NT2/D1 (cell line): ENCODE results near the gene CXCL6.

Experiments used
- DNase-seq: peaks from one replicate; pipeline ENCODE4 v3.0.0-alpha.2; 2011; ENCODE audit warnings: low read depth, low spot score
- H3K27me3 ChIP-seq: 2 replicates; pipeline ENCODE4 v1.6.0; 2011; ENCODE audit warnings: mild to moderate bottlenecking; ENCODE audit not compliant: insufficient read length, insufficient read depth
- H3K36me3 ChIP-seq: 2 replicates; pipeline ENCODE4 v1.6.1; 2011; ENCODE audit warnings: mild to moderate bottlenecking, low read length, mixed read lengths; ENCODE audit not compliant: insufficient read depth, insufficient read length
- H3K4me1 ChIP-seq: 2 replicates; pipeline ENCODE4 v1.5.1; 2011; ENCODE audit not compliant: insufficient read depth, insufficient read length
- H3K4me3 ChIP-seq: 2 replicates; pipeline ENCODE4 v1.5.1; 2011; ENCODE audit warnings: low read depth; ENCODE audit not compliant: insufficient read length
- H3K9ac ChIP-seq: 2 replicates; pipeline ENCODE4 v1.6.0; 2011; ENCODE audit warnings: low read depth; ENCODE audit not compliant: insufficient read length
- H3K9me3 ChIP-seq: 2 replicates; pipeline ENCODE4 v1.5.1; 2011; ENCODE audit warnings: mild to moderate bottlenecking, low read length; ENCODE audit not compliant: insufficient read depth
- SUZ12 ChIP-seq: IDR thresholded peaks from 2 replicates; pipeline ENCODE4 v1.6.1; 2011; ENCODE audit not compliant: insufficient read length, insufficient read depth; ENCODE audit errors: extremely low read depth
- YY1 ChIP-seq: IDR thresholded peaks from 2 replicates; pipeline ENCODE4 v1.6.1; 2011; ENCODE audit not compliant: insufficient read length, insufficient read depth
- ZNF274 ChIP-seq: IDR thresholded peaks from 2 replicates; pipeline ENCODE4 v1.6.1; 2011; ENCODE audit warnings: mild to moderate bottlenecking, low read depth, low read length

CXCL6 gene

GRCh38 chr4:73860181-73860580, 23.7 kb downstream of the CXCL6 start:
- H3K27me3 ChIP-seq = no peaks in the 10 kb centered on the region
- TF ChIP-seq YY1 (no peak), ZNF274 (no peak), SUZ12 (no peak)
- H3K9me3 ChIP-seq = no peaks in the 10 kb centered on the region
- H3K9ac ChIP-seq = no peak overlapping the region
- no peak for DNase-seq
- H3K36me3 ChIP-seq = no peaks in the 10 kb centered on the region
- no peak overlapping the region for H3K4me3 ChIP-seq
- no peaks in the 10 kb centered on the region for H3K4me1 ChIP-seq

DNA sequence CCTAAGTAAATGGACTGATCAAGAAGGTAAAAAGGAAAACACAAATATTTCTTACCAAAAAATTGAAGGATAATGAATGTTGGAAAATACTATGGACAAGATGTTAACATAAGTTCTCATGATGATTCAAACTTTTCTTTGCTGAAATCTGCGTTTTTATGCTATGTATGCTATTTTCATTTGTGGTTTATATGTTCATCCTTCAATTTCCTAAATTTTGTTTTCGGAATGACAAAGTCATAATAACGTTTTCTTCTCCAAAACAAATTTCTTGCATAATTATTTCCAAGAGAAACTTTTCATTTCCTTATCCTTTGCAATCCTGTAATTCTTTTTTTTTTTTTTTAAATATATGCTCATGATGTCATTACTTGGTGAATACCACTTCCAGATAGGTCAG, 24.4 kb downstream of the CXCL6 start:
- Histone ChIP-seq H3K36me3 (no peaks in the 10 kb centered on the region), H3K27me3 (no peaks in the 10 kb centered on the region), H3K9me3 (no peaks in the 10 kb centered on the region), H3K9ac (no peak overlapping the region), H3K4me3 (no peak overlapping the region), H3K4me1 (no peaks in the 10 kb centered on the region)
- no peak for DNase-seq
- TF ChIP-seq YY1 = no peak

GRCh38 chr4:73862322-73862721, 25.8 kb downstream of the CXCL6 start:
- no peaks in the 10 kb centered on the region for H3K36me3 ChIP-seq
- DNase-seq = no peak
- H3K4me1 ChIP-seq = no peaks in the 10 kb centered on the region
- no peak overlapping the region for H3K9ac ChIP-seq
- no peak for TF ChIP-seq SUZ12
- TF ChIP-seq YY1 = no peak
- TF ChIP-seq ZNF274 = no peak
- no peaks in the 10 kb centered on the region for H3K27me3 ChIP-seq
- no peaks in the 10 kb centered on the region for H3K9me3 ChIP-seq
- no peak overlapping the region for H3K4me3 ChIP-seq

DNA sequence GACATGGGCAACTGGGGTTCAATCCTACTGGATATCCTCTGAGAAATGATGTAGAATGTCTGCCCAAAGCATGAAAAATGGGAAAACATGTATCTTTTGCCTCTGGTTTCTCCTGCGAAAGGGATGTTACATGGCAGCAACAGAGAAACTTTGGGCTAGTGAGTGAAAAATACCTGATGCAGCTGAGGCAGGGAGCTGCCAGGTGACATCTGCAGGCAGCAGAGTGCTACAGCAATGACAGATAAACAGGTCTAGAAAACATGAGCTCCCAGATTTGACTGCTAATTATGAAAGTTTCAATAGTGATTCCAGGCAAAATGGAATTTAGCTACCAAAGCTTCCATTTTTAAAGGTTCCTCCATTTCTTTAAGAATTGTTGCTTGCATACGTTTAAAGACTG, 27.9 kb downstream of the CXCL6 start:
- H3K9ac ChIP-seq = no peak overlapping the region
- H3K4me3 ChIP-seq = no peak overlapping the region
- H3K9me3 ChIP-seq = no peaks in the 10 kb centered on the region
- H3K36me3 ChIP-seq = no peaks in the 10 kb centered on the region
- no peaks in the 10 kb centered on the region for H3K4me1 ChIP-seq
- no peak for DNase-seq
- peaks cover 11% of the 10 kb centered on the region for H3K27me3 ChIP-seq
- TF ChIP-seq YY1 = no peak
- TF ChIP-seq ZNF274 = no peak
- no peak for TF ChIP-seq SUZ12

DNA sequence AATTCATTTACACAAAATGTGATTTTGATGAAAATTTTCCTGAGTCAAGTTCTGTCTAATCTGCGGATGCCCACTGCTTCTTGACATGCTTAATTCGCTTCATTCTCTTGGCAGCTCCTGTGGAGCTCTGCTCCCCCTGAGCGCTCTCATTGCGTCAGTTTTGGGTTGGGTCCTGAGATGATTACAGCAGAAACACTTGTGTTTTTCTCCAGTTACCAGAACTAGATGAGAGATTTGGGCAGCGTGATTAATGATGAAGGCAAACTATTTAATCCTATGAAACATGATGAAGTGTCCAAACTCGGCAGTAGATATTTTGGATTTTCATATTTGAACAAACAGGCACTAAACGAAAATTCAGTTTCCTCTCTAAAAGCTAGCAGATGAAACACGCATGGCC, 28.5 kb downstream of the CXCL6 start:
- no peak overlapping the region for H3K4me3 ChIP-seq
- no peak overlapping the region for H3K9ac ChIP-seq
- no peaks in the 10 kb centered on the region for H3K36me3 ChIP-seq
- H3K27me3 ChIP-seq = peaks cover 17% of the 10 kb centered on the region
- TF ChIP-seq SUZ12 (no peak), YY1 (no peak), ZNF274 (no peak)
- no peaks in the 10 kb centered on the region for H3K4me1 ChIP-seq
- H3K9me3 ChIP-seq = no peaks in the 10 kb centered on the region
- DNase-seq = no peak

- H3K4me1 ChIP-seq = no peaks in the 10 kb centered on the region
- H3K36me3 ChIP-seq = no peaks in the 10 kb centered on the region
- H3K27me3 ChIP-seq = peaks cover 22% of the 10 kb centered on the region
- H3K9me3 ChIP-seq = no peaks in the 10 kb centered on the region
- TF ChIP-seq SUZ12 (no peak), ZNF274 (no peak), YY1 (no peak)
- H3K4me3 ChIP-seq = no peak overlapping the region
- DNase-seq = no peak
- H3K9ac ChIP-seq = no peak overlapping the region
Measured at GRCh38 chr4:73865431-73866096, 29.1 kb downstream of the CXCL6 start.

DNA sequence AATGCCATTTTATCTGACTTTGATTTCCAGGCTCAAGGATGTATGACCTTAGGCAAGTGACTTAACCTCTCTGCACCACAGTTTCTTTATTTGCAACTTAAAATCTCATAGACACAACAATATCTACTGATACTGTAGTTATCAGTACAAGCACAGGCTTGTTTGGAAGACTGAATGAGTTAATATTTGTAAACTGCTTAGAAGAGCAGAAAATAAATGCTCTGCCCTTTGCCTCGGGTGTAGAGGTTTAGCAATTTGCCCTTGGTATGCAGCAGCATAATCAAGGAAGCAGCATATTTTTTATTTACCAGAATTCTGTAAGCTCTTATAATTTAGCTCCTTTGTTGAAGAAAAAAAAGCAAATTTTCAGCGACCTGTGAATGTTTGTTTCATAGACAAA, 29.8 kb downstream of the CXCL6 start:
- TF ChIP-seq SUZ12 = no peak
- TF ChIP-seq ZNF274 = no peak
- no peak for TF ChIP-seq YY1
- Histone ChIP-seq H3K36me3 (no peaks in the 10 kb centered on the region), H3K4me1 (no peaks in the 10 kb centered on the region), H3K9ac (no peak overlapping the region), H3K4me3 (no peak overlapping the region), H3K9me3 (no peaks in the 10 kb centered on the region), H3K27me3 (peaks cover 22% of the 10 kb centered on the region)
- no peak for DNase-seq

GRCh38 chr4:73867783-73868182, 31.3 kb downstream of the CXCL6 start:
- TF ChIP-seq ZNF274 = no peak
- Histone ChIP-seq H3K9ac (no peak overlapping the region), H3K4me1 (no peaks in the 10 kb centered on the region), H3K27me3 (peaks cover 22% of the 10 kb centered on the region), H3K9me3 (no peaks in the 10 kb centered on the region), H3K36me3 (no peaks in the 10 kb centered on the region), H3K4me3 (no peak overlapping the region)
- DNase-seq = no peak
